GM21576 (cell line): Measurements from ENCODE around the gene FNDC1.
"Not testable (repeated sequence)": the region's sequence is repeated elsewhere in the genome, so short reads cannot be mapped to it uniquely, and the experiment has no call there.

Experiments
- ATAC-seq: cut with Tn5 transposase; IDR thresholded peaks from one replicate; pipeline ENCODE4 v1.9.1; 2021; ENCODE audit warnings: mild to moderate bottlenecking, moderate library complexity; ENCODE audit not compliant: unreplicated experiment

The FNDC1 gene

GRCh38 chr6:159254186-159254585 is 85.0 kb downstream of the FNDC1 start:
- no peak for ATAC-seq

- no peak for ATAC-seq
Measured at GRCh38 chr6:159255434-159255951, 86.3 kb downstream of the FNDC1 start.

GRCh38 chr6:159256128-159256527 is 86.9 kb downstream of the FNDC1 start:
- ATAC-seq = no peak

- no peak for ATAC-seq
Measured at GRCh38 chr6:159257846-159258245, 88.6 kb downstream of the FNDC1 start.

GRCh38 chr6:159259441-159260125 is 90.4 kb downstream of the FNDC1 start:
- ATAC-seq = no peak

GRCh38 chr6:159260208-159260607 is 91.0 kb downstream of the FNDC1 start:
- no peak for ATAC-seq

GRCh38 chr6:159261995-159262394 is 92.8 kb downstream of the FNDC1 start:
- no peak for ATAC-seq

GRCh38 chr6:159262586-159262985 is 93.4 kb downstream of the FNDC1 start:
- ATAC-seq = no peak

GRCh38 chr6:159267165-159267564 is 98.0 kb downstream of the FNDC1 start:
- no peak for ATAC-seq

- no peak for ATAC-seq
Measured at GRCh38 chr6:159268511-159268910, 99.3 kb downstream of the FNDC1 start.

GRCh38 chr6:159271257-159271656 is 102.1 kb downstream of the FNDC1 start:
- ATAC-seq = no peak

- no peak for ATAC-seq
Measured at GRCh38 chr6:159278626-159279025, 109.4 kb downstream of the FNDC1 start.

- no peak for ATAC-seq
Measured at GRCh38 chr6:159279790-159280277, 110.6 kb downstream of the FNDC1 start.

- no peak for ATAC-seq
Measured at GRCh38 chr6:159282421-159282820, 113.2 kb downstream of the FNDC1 start.

- ATAC-seq = not testable (repeated sequence)
Measured at GRCh38 chr6:159284661-159285060, 115.5 kb downstream of the FNDC1 start.

GRCh38 chr6:159298840-159299239 is 129.6 kb downstream of the FNDC1 start:
- no peak for ATAC-seq

- ATAC-seq = no peak
Measured at GRCh38 chr6:159299566-159299965, 130.4 kb downstream of the FNDC1 start.

GRCh38 chr6:159301277-159301676 is 132.1 kb downstream of the FNDC1 start:
- no peak for ATAC-seq

- ATAC-seq = no peak
Measured at GRCh38 chr6:159301810-159302593, 132.8 kb downstream of the FNDC1 start.

GRCh38 chr6:159302594-159302992 is 133.4 kb downstream of the FNDC1 start:
- ATAC-seq = no peak

- ATAC-seq = no peak
Measured at GRCh38 chr6:159303159-159303558, 134.0 kb downstream of the FNDC1 start.

- no peak for ATAC-seq
Measured at GRCh38 chr6:159303784-159304183, 134.6 kb downstream of the FNDC1 start.
